Forelimb muscle (tissue), 1 donor: ENCODE measurements around the gene PTBP1. TPM values are rescaled to one million over a fixed set of nuclear protein-coding genes. Genes with fewer than 3 reads are reported as not detected.
"Not testable (repeated sequence)": the region's sequence is repeated elsewhere in the genome, so short reads cannot be mapped to it uniquely, and the experiment has no call there.

ENCODE experiments used
- DNase-seq: peaks from one replicate; pipeline ENCODE4 v3.0.0-alpha.2; 2013; ENCODE audit warnings: low read depth
- polyA plus RNA-seq: library from polyadenylated mRNA; unstranded; fragments of 120-200 nt; gene quantifications from one replicate; pipeline ENCODE4 v1.2.1, GENCODE V29; 2013; ENCODE audit not compliant: insufficient read length

The PTBP1 gene
- polyA plus RNA-seq, 1 donor = 101 TPM

DNA sequence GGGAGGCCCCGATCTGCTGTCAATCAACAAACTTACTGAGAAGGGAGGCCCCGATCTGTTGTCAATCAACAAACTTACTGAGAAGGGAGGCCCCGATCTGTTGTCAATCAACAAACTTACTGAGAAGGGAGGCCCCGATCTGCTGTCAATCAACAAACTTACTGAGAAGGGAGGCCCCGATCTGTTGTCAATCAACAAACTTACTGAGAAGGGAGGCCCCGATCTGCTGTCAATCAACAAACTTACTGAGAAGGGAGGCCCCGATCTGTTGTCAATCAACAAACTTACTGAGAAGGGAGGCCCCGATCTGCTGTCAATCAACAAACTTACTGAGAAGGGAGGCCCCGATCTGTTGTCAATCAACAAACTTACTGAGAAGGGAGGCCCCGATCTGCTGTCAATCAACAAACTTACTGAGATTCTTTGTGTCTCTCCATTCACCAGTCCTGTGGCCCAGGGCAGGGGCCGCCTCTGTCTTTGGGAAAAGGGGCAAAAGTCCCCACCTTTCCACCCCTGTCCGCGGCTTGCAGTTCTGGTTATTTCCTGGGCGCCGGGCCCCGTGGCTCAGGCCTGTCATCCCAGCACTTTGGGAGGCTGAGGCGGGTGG, 56.5 kb downstream of the PTBP1 start:
- not testable (repeated sequence) for DNase-seq

DNA sequence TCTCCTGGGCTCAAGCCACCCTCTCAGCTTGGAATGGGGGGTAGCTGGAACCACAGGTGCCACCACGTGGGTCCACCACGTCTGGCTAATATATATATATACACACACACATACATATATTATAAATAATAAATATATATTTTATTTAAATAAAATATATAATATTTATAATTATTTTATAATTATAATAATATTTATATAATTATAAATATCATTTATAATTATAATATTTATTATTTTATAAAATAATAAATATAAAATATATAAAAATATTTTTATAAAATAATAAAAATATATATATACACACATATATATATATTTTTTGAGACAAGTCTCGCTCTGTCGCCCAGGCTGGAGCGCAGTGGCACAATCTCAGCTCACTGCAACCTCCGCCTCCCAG, 57.3 kb downstream of the PTBP1 start:
- no peak for DNase-seq

DNA sequence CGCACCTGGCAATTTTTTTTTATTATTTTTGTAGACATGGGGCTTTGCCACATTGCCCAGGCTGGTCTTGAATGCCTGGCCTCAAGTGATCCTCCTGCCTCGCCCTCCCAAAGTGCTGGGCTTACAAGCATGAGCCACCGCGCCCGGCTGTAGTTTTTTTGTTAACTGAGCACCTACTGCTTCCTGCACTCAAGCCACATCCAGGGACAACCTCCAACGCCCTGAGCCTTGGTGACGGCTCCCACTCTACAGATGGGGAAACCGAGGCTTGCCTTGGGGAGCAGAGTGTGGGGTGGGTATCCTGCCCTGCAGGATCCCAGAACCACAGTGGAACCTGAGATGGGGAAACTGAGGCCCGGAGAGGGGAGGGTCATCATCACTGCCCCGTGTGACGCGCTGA, 57.9 kb downstream of the PTBP1 start:
- no peak for DNase-seq

DNA sequence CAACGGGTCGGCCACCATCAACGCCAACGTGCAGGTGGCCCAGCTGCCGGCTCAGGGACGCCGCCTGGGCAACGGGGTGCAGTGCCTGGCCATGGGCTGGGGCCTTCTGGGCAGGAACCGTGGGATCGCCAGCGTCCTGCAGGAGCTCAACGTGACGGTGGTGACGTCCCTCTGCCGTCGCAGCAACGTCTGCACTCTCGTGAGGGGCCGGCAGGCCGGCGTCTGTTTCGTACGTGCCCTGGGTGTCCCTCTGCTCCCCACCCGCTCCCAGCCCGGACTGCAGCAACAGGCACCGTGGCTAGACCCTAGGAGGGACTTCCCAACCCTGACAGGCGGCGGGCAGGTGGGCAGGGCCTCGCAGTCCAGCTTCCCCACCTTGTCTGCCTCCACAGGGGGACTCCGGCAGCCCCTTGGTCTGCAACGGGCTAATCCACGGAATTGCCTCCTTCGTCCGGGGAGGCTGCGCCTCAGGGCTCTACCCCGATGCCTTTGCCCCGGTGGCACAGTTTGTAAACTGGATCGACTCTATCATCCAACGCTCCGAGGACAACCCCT, 58.4 kb downstream of the PTBP1 start:
- no peak for DNase-seq

DNA sequence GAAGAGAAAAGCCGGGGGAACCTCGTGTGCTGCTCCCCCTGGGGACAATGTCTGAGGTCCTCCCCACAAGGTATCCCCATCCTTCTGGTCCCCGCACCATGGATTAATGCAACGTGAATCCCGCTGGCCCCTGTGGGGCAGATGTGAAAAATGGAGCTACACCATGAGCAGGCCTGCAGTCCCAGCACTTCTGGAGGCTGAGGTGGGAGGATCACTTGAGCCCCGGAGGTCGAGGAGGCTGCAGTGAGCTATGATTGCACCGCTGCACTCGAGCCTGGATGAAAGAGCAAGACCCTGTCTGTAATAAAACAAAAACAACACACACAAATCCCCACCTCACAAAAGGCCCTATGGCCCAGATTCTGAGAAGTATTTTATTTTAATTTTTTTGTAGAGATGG, 61.0 kb downstream of the PTBP1 start:
- no peak for DNase-seq

DNA sequence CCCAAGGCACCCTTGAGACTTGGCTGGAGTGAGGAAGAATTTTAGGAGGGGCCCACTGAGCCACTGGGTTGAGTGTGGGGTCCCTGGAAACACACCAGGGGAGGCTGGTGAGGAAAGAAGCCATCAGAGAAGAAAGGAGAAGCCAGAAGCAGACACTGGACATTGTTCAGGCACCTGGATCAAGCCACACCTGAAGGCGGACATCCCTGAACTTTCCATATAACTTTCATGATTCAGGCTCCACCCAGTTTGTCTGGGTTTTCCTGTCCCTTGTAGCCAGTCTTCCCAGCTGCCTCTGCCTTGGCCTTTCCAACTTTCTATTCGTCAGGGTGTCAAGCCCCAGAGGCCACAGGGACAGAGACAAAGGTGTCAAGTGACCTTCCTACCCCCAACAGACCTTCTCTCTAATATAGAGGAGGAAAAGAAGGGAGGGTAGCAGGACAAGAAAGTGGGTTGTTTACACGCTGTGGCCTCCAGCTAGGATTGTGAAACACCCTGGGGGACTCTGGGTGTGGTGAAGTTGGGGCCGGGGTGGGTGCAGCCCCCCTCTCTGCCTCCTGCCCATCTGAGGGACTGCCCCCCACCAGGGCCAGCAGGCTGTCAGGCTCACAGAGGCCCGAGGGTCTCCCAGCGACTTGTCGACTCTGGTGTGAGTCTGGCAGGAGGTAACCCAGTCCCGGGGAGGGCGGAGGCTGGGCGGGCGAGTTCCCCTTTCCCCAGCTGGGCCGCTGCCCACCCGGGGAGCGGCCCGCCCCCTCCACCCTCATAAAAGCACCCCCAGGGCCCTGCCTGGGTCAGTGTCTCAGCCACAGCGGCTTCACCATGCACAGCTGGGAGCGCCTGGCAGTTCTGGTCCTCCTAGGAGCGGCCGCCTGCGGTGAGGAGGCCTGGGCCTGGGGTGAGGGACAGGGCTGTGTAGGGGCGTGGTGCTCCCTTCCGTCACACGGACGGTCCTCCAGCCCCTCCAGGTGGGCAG, 61.9 kb downstream of the PTBP1 start, which contains the start of gene CFD:
Gene CFD, plus strand, starts transcription at position 797 of the 976 bp plus-strand sequence. Its CDS starts 26 bp downstream, at position 823.
- DNase-seq = no peak

DNA sequence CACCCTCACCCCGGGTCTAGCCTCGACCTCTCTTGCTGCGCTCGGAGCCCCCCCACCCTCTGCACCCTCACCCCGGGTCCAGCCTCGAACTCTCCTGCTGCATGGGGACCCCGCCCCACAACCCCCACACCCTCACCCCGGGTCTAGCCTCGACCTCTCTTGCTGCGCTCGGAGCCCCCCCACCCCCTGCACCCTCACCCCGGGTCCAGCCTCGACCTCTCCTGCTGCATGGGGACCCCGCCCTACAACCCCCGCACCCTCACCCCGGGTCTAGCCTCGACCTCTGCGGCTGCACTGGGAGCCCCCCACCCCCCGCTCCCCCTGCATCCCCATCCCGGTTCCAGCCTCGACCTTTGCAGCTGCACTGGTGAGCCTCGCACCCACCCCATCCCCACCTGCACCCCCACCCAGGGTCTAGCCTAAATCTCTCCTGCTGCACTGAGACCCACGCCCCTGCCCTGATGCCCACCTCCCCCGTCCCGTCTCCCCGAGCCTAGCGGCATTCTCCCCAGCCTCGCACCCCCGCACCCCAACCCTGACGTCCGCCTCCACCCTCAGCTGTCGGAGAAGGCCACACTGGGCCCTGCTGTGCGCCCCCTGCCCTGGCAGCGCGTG, 64.0 kb downstream of the PTBP1 start:
- no peak for DNase-seq

Other genes starting within 250 kb of the PTBP1 start
- 210 TPM for gene BSG, start 224.9 kb upstream of the PTBP1 start, polyA plus RNA-seq
- 0.32 TPM for gene HCN2, start 207.6 kb upstream of the PTBP1 start, polyA plus RNA-seq
- 36.1 TPM for gene POLRMT, start 163.9 kb upstream of the PTBP1 start, polyA plus RNA-seq
- gene FGF22, start 157.6 kb upstream of the PTBP1 start, polyA plus RNA-seq = 0.20 TPM
- gene RNF126, start 134.2 kb upstream of the PTBP1 start, polyA plus RNA-seq = 27.6 TPM
- gene FSTL3, start 121.1 kb upstream of the PTBP1 start, polyA plus RNA-seq = 17.8 TPM
- 0.44 TPM for gene PRSS57, start 102.0 kb upstream of the PTBP1 start, polyA plus RNA-seq
- 36.5 TPM for gene PALM, start 88.5 kb upstream of the PTBP1 start, polyA plus RNA-seq
- gene MISP, start 46.3 kb upstream of the PTBP1 start, polyA plus RNA-seq = 0.19 TPM
- gene PLPPR3, start 24.5 kb downstream of the PTBP1 start, polyA plus RNA-seq = 0.52 TPM
- gene AZU1, start 30.4 kb downstream of the PTBP1 start, polyA plus RNA-seq = 1.7 TPM
- 2.6 TPM for gene PRTN3, start 43.5 kb downstream of the PTBP1 start, polyA plus RNA-seq
- gene ELANE, start 54.9 kb downstream of the PTBP1 start, polyA plus RNA-seq = 0.40 TPM
- 1.4 TPM for gene CFD, start 62.2 kb downstream of the PTBP1 start, polyA plus RNA-seq
- gene MED16, start 95.7 kb downstream of the PTBP1 start, polyA plus RNA-seq = 33.7 TPM
- gene RNU6-9, start 96.0 kb downstream of the PTBP1 start, polyA plus RNA-seq = not detected
- 27.5 TPM for gene R3HDM4, start 115.8 kb downstream of the PTBP1 start, polyA plus RNA-seq
- not detected for gene KISS1R, start 119.9 kb downstream of the PTBP1 start, polyA plus RNA-seq
- 11.4 TPM for gene ARID3A, start 128.6 kb downstream of the PTBP1 start, polyA plus RNA-seq
- gene WDR18, start 186.9 kb downstream of the PTBP1 start, polyA plus RNA-seq = 23.5 TPM
- gene GRIN3B, start 203.0 kb downstream of the PTBP1 start, polyA plus RNA-seq = 0.13 TPM
- 75.5 TPM for gene TMEM259, start 223.7 kb downstream of the PTBP1 start, polyA plus RNA-seq
- not detected for gene RNU6-2, start 224.1 kb downstream of the PTBP1 start, polyA plus RNA-seq
- gene CNN2, start 229.2 kb downstream of the PTBP1 start, polyA plus RNA-seq = 45.2 TPM
- 20.6 TPM for gene ABCA7, start 242.7 kb downstream of the PTBP1 start, polyA plus RNA-seq